Endothelial cell (in vitro differentiated cells): ENCODE measurements around the gene TSACC. TPM values are rescaled to one million over a fixed set of nuclear protein-coding genes. Genes with fewer than 3 reads are reported as not detected.
"Not testable (repeated sequence)": the region's sequence is repeated elsewhere in the genome, so short reads cannot be mapped to it uniquely, and the experiment has no call there.

Experiments used
- DNase-seq: peaks from one replicate; pipeline ENCODE4 v3.0.0; 2021; ENCODE audit warnings: low spot score
- H3K27ac Mint-ChIP-seq: one replicate; pipeline ENCODE4 v1.8.0; 2021; ENCODE audit warnings: mixed read lengths, inconsistent platforms; ENCODE audit not compliant: unreplicated experiment
- H3K27me3 Mint-ChIP-seq: one replicate; pipeline ENCODE4 v1.8.0; 2021; ENCODE audit warnings: mild to moderate bottlenecking, moderate library complexity, mixed read lengths, inconsistent platforms; ENCODE audit not compliant: unreplicated experiment
- H3K36me3 Mint-ChIP-seq: one replicate; pipeline ENCODE4 v1.8.0; 2021; ENCODE audit warnings: mild to moderate bottlenecking, low read depth, mixed read lengths, inconsistent platforms; ENCODE audit not compliant: unreplicated experiment
- H3K4me1 Mint-ChIP-seq: one replicate; pipeline ENCODE4 v1.8.0; 2021; ENCODE audit warnings: mild to moderate bottlenecking, mixed read lengths, inconsistent platforms; ENCODE audit not compliant: unreplicated experiment
- H3K4me3 Mint-ChIP-seq: one replicate; pipeline ENCODE4 v1.8.0; 2021; ENCODE audit warnings: mild to moderate bottlenecking, mixed read lengths, inconsistent platforms; ENCODE audit not compliant: unreplicated experiment
- H3K9me3 Mint-ChIP-seq: one replicate; pipeline ENCODE4 v1.8.0; 2021; ENCODE audit warnings: mixed read lengths, inconsistent platforms; ENCODE audit not compliant: unreplicated experiment
- CTCF ChIP-seq: fragments of 200-600 bp; sonication (generic); IDR thresholded peaks from one replicate; pipeline ENCODE4 v1.5.0; 2021; ENCODE audit warnings: antibody characterized with exemption; ENCODE audit not compliant: unreplicated experiment
- total RNA-seq: library from RNA; stranded (reverse); fragmentation: NEBNext Ultra II Directional; extraction: Animal tissue kit (Norgen Biotek cat#: 25700); gene quantifications from one replicate; pipeline ENCODE4 v1.2.1, GENCODE V29; 2021; ENCODE audit not compliant: unreplicated experiment

Gene TSACC
- total RNA-seq, 1 donor from 2014 or later = not detected

DNA sequence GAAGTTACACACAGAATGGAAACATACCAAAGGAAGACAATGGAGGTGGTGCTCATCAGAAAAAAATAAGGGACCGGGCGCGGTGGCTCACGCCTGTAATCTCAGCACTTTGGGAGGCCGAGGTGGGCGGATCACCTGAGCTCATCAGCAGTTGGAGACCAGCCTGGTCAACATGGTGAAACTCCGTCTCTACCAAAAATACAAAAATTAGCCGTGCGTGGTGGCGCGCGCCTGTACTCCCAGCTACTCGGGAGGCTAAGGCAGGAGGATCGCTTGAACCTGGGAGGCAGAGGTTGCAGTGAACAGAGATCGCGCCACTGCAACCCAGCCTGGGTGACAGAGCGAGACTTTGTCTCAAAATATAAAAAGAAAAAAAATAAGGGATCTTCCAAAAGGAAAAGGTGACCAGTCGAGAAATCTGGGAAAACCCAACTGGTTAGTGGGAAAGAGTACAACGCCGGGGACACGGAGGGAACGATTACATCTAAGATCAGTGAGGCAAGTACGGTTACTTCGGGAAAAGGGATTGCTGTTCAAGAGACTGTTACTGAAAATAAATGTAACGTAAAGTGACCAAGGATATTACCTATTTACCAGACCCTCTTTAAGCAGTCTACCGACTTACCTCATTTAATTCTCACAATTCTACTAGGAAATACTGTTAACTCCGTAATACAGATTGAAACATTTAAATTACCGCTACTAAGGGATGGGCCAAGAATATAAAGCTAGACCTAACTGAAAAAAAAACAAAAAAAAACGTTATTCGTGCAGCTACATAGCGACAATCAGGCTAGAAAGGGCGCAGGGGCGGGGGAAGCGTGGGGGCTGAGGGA, 1.1 kb upstream of the TSACC start:
- H3K9me3 Mint-ChIP-seq = no peaks in the 10 kb centered on the region
- H3K4me3 Mint-ChIP-seq = peak overlapping the region; percentile 99
- peaks cover 8% of the 10 kb centered on the region for H3K27me3 Mint-ChIP-seq
- no peak for TF ChIP-seq CTCF
- peaks cover 24% of the 10 kb centered on the region for H3K4me1 Mint-ChIP-seq
- no peak for DNase-seq
- H3K36me3 Mint-ChIP-seq = peaks cover 13% of the 10 kb centered on the region
- peak overlapping the region; percentile 43 for H3K27ac Mint-ChIP-seq

- DNase-seq = no peak
- Mint-ChIP-seq H3K27ac (peak overlapping the region; percentile 43), H3K27me3 (peaks cover 9% of the 10 kb centered on the region), H3K4me1 (peaks cover 24% of the 10 kb centered on the region), H3K4me3 (peak overlapping the region; percentile 99), H3K9me3 (no peaks in the 10 kb centered on the region), H3K36me3 (peaks cover 13% of the 10 kb centered on the region)
- no peak for TF ChIP-seq CTCF
Measured at GRCh38 chr1:156337888-156338179, 492 bp upstream of the TSACC start.

- Mint-ChIP-seq H3K27me3 (peaks cover 6% of the 10 kb centered on the region), H3K36me3 (no peaks in the 10 kb centered on the region), H3K27ac (no peak overlapping the region), H3K4me3 (peak overlapping the region; percentile 1), H3K9me3 (no peaks in the 10 kb centered on the region), H3K4me1 (peaks cover 8% of the 10 kb centered on the region)
- no peak for TF ChIP-seq CTCF
- no peak for DNase-seq
Measured at GRCh38 chr1:156342166-156342955, 4.0 kb downstream of the TSACC start.

- DNase-seq = no peak
- Mint-ChIP-seq H3K27ac (no peak overlapping the region), H3K36me3 (no peaks in the 10 kb centered on the region), H3K4me1 (no peaks in the 10 kb centered on the region), H3K27me3 (peaks cover 2% of the 10 kb centered on the region), H3K4me3 (no peak overlapping the region), H3K9me3 (no peaks in the 10 kb centered on the region)
- TF ChIP-seq CTCF = no peak
Measured at GRCh38 chr1:156344409-156344808, 6.1 kb downstream of the TSACC start.

GRCh38 chr1:156346035-156346434, 7.7 kb downstream of the TSACC start:
- not testable (repeated sequence) for DNase-seq, H3K27ac Mint-ChIP-seq, H3K36me3 Mint-ChIP-seq, H3K27me3 Mint-ChIP-seq, H3K4me3 Mint-ChIP-seq, H3K4me1 Mint-ChIP-seq, H3K9me3 Mint-ChIP-seq
